Karpas-422 (cell line): ENCODE results near the gene SLC38A5. TPM values are rescaled to one million over a fixed set of nuclear protein-coding genes. Genes with fewer than 3 reads are reported as not detected.
"Not testable (repeated sequence)": the region's sequence is repeated elsewhere in the genome, so short reads cannot be mapped to it uniquely, and the experiment has no call there.

Experiments
- DNase-seq: peaks from one replicate; pipeline ENCODE4 v3.0.0-alpha.2; 2015
- H2AFZ ChIP-seq: fragments of 200-600 bp; sonication (generic); 2 replicates; pipeline ENCODE4 v1.6.1; 2014; ENCODE audit warnings: antibody characterized with exemption, low read length, mixed read lengths
- H3K27ac ChIP-seq: fragments of 200-600 bp; sonication (generic); 2 replicates; pipeline ENCODE4 v1.5.1; 2014; ENCODE audit warnings: mild to moderate bottlenecking, low read length, moderate library complexity
- H3K27me3 ChIP-seq: fragments of 200-600 bp; sonication (generic); 2 replicates; pipeline ENCODE4 v1.6.1; 2014; ENCODE audit warnings: low read length, mixed read lengths
- H3K36me3 ChIP-seq: fragments of 200-600 bp; sonication (generic); 2 replicates; pipeline ENCODE4 v1.6.1; 2014; ENCODE audit warnings: low read length, mixed read lengths; ENCODE audit not compliant: insufficient read depth
- H3K4me1 ChIP-seq: fragments of 200-600 bp; sonication (generic); 2 replicates; pipeline ENCODE4 v1.6.1; 2014; ENCODE audit warnings: mild to moderate bottlenecking, low read length, mixed read lengths
- H3K4me2 ChIP-seq: fragments of 200-600 bp; sonication (generic); 2 replicates; pipeline ENCODE4 v1.6.1; 2014; ENCODE audit warnings: low read length, low read depth, mild to moderate bottlenecking; ENCODE audit not compliant: poor library complexity, severe bottlenecking
- H3K4me3 ChIP-seq: fragments of 200-600 bp; sonication (generic); 2 replicates; pipeline ENCODE4 v1.5.1; 2014; ENCODE audit warnings: mild to moderate bottlenecking, antibody characterized with exemption, low read length, mixed read lengths
- H3K79me2 ChIP-seq: fragments of 200-600 bp; sonication (generic); 2 replicates; pipeline ENCODE4 v1.6.1; 2014; ENCODE audit warnings: mild to moderate bottlenecking, low read length, mixed read lengths
- H3K9ac ChIP-seq: fragments of 200-600 bp; sonication (generic); 2 replicates; pipeline ENCODE4 v1.6.0; 2014; ENCODE audit warnings: low read length
- H3K9me2 ChIP-seq: fragments of 200-600 bp; sonication (generic), shearing (Covaris generic); replicated peaks from 2 replicates; pipeline ENCODE4 v1.6.0; 2014; ENCODE audit warnings: mild to moderate bottlenecking, low read length, moderate library complexity; ENCODE audit not compliant: insufficient read depth
- H3K9me3 ChIP-seq: fragments of 300-700, 200-600 bp; sonication (generic); 2 replicates; pipeline ENCODE4 v1.6.1; 2014; ENCODE audit warnings: low read length, mixed read lengths
- H4K20me1 ChIP-seq: fragments of 200-600 bp; sonication (generic); 2 replicates; pipeline ENCODE4 v1.6.1; 2014; ENCODE audit warnings: mild to moderate bottlenecking, antibody characterized with exemption, low read length, low read depth; ENCODE audit not compliant: insufficient read depth
- total RNA-seq: library from RNA; depleted of rRNA; stranded (reverse); fragments of >200 nt; shearing (Covaris generic); gene quantifications from 2 replicates; pipeline ENCODE4 v1.2.3, GENCODE V29; 2014; ENCODE audit warnings: low replicate concordance

SLC38A5 gene
- total RNA-seq, 1 experiment from 2014 or later = not detected

DNA sequence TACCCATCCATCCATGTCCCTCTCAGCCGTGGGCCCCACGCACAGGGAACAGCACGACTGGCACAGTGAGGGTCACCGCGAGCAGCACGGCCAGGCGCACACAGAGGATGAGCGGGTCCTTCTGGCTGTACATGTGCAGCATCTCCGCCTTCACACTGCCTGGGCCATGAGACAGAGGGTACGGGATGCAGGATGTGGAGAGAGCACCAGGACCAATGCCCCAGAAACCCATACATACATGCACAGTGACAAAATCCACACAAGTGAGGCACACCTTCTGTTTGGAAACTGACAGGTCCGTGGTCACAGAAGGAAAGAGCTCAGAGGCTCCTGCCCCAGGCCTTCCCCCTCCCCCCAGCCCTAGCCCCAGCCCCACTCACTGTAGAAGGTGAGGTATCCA, 9.5 kb downstream of the SLC38A5 start:
- Histone ChIP-seq H3K4me1 (no peaks in the 10 kb centered on the region), H2AFZ (no peak overlapping the region), H3K9me2 (no peaks in the 10 kb centered on the region), H3K79me2 (no peaks in the 10 kb centered on the region), H3K9me3 (no peaks in the 10 kb centered on the region), H3K9ac (no peak overlapping the region), H4K20me1 (no peaks in the 10 kb centered on the region), H3K4me2 (no peak overlapping the region), H3K4me3 (no peak overlapping the region), H3K36me3 (no peaks in the 10 kb centered on the region), H3K27me3 (no peaks in the 10 kb centered on the region), H3K27ac (no peak overlapping the region)
- DNase-seq = peak; percentile 29

DNA sequence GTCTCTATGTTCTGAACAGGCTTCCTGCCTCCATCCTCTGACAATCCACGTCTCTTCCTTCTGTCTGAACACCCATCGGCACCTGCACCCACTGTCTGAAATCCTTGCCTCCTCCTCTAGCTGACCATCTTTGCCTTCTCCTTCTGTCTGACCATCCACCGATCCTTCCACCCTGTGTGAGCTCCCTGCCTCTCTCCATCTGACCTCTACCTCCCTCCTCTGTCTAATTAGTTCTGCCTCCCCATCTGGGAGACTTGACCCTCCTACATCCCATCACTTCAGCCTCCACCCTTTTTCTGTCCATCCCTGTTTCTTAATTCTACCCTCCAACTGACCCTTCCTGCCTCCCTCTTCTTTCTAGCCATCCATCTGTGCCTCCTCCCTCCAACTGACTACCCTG, 10.0 kb downstream of the SLC38A5 start:
- Histone ChIP-seq H3K9ac (no peak overlapping the region), H3K4me2 (no peak overlapping the region), H3K36me3 (no peaks in the 10 kb centered on the region), H3K4me1 (no peaks in the 10 kb centered on the region), H3K27me3 (no peaks in the 10 kb centered on the region), H3K9me3 (no peaks in the 10 kb centered on the region), H3K4me3 (no peak overlapping the region), H3K79me2 (no peaks in the 10 kb centered on the region), H3K9me2 (no peaks in the 10 kb centered on the region), H3K27ac (no peak overlapping the region), H4K20me1 (no peaks in the 10 kb centered on the region), H2AFZ (no peak overlapping the region)
- DNase-seq = peak; percentile 20

DNA sequence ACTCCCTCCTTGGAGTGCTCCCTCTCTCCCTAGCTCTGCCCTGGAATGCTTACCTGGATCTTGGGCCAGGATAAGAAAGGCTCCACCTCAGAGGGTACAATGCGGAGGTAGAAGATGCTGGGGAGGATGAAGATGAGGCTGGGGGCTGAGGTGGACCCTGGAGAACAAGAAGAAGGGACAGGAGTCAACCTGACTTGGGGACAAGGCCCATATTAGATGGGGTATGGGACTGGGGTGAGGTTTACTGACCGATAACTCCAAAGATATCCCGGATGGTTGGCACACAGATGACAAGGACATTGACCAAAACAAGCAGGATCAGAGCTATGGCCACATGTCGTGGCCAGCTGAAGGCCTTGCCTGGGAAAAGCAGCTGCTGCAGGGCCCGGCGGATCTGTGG, 10.6 kb downstream of the SLC38A5 start:
- Histone ChIP-seq H4K20me1 (no peaks in the 10 kb centered on the region), H2AFZ (no peak overlapping the region), H3K27me3 (no peaks in the 10 kb centered on the region), H3K9me3 (no peaks in the 10 kb centered on the region), H3K79me2 (no peaks in the 10 kb centered on the region), H3K9me2 (no peaks in the 10 kb centered on the region), H3K27ac (no peak overlapping the region), H3K36me3 (no peaks in the 10 kb centered on the region), H3K4me2 (no peak overlapping the region), H3K4me1 (no peaks in the 10 kb centered on the region), H3K9ac (no peak overlapping the region), H3K4me3 (no peak overlapping the region)
- peak; percentile 29 for DNase-seq

DNA sequence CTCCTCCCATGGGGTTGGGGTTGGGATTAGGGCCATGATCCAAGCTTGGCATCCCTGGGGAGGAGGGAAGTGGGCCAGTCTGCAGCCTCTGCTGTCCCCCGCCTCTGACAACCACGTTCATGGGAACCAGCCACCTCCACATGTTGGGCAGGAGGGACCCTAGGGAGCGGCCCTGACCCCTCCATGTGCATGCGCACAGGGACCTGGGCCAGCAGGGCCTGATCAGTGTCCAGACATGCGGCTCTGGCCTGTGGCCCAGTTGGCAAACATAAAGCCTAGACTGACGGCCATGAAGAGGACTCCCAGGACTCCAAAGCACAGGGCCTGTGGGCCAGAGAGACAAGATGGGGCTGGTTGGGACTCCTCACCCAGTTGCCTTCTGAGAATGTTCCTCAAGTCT, 11.3 kb downstream of the SLC38A5 start:
- no peaks in the 10 kb centered on the region for H3K9me3 ChIP-seq
- H4K20me1 ChIP-seq = no peaks in the 10 kb centered on the region
- H3K27me3 ChIP-seq = no peaks in the 10 kb centered on the region
- H3K4me2 ChIP-seq = no peak overlapping the region
- H3K79me2 ChIP-seq = no peaks in the 10 kb centered on the region
- no peaks in the 10 kb centered on the region for H3K9me2 ChIP-seq
- no peak overlapping the region for H2AFZ ChIP-seq
- no peaks in the 10 kb centered on the region for H3K4me1 ChIP-seq
- H3K4me3 ChIP-seq = no peak overlapping the region
- H3K27ac ChIP-seq = no peak overlapping the region
- DNase-seq = peak; percentile 12
- no peaks in the 10 kb centered on the region for H3K36me3 ChIP-seq
- H3K9ac ChIP-seq = no peak overlapping the region

DNA sequence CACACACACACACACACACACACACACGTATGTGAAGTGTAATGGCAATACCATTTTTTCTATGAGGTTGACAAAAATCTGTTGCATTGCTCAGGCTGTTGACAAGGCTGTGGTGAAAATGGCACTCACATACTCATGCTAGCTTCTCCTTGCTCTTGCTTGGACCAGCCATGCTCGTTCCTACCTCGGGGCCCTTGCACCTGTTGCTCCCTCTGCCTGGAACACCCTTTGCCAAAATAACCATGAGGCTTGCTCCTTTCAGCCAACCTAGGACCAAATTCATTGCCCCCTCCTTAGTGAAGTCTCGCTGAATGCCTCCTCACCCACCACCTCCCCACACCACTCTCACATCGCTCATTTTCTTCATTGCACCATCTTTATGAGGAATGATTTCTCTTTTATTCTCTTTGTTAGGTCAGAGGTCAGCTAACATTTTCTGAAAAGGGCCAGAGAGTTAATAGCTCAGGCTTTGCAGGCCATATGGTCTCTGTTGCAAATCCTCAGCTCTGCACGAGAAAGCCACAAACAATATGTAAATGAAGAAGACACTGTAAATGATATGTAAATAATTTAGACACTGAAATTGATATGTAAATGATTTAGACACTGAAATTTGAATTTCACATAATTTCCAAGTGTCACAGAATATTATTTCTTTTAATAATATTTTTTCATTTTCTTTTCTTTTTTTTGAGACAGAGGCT, 13.3 kb downstream of the SLC38A5 start:
- no peak overlapping the region for H3K4me2 ChIP-seq
- H3K36me3 ChIP-seq = no peaks in the 10 kb centered on the region
- H4K20me1 ChIP-seq = no peaks in the 10 kb centered on the region
- no peak overlapping the region for H3K27ac ChIP-seq
- no peak overlapping the region for H2AFZ ChIP-seq
- no peaks in the 10 kb centered on the region for H3K79me2 ChIP-seq
- no peak overlapping the region for H3K4me3 ChIP-seq
- no peaks in the 10 kb centered on the region for H3K9me2 ChIP-seq
- no peaks in the 10 kb centered on the region for H3K9me3 ChIP-seq
- no peaks in the 10 kb centered on the region for H3K27me3 ChIP-seq
- H3K9ac ChIP-seq = no peak overlapping the region
- DNase-seq = peak; percentile 16
- H3K4me1 ChIP-seq = no peaks in the 10 kb centered on the region

DNA sequence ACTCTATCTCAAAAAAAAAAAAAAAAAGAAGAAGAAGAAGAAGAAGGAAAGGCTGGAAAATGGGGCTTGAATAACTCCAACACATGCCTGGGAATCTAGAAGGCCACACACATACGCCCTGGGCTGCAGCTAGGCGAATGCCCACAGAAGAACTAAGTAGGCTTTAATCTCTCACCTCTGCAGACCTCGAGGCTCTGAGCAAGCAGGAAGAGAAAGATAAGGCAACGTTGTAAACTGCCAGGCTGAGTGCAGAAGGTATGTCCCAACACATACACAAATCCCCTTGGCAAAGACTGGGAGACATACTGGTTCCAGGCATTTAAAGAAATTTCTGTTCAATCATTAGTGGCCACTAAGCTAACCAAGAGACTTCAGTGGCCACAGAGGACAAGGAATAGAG, 18.4 kb downstream of the SLC38A5 start:
- Histone ChIP-seq H3K4me2 (no peak overlapping the region), H3K9me2 (no peaks in the 10 kb centered on the region), H3K4me3 (no peak overlapping the region), H3K36me3 (no peaks in the 10 kb centered on the region), H3K9me3 (no peaks in the 10 kb centered on the region), H3K27me3 (no peaks in the 10 kb centered on the region), H3K27ac (no peak overlapping the region), H4K20me1 (no peaks in the 10 kb centered on the region), H2AFZ (no peak overlapping the region), H3K4me1 (no peaks in the 10 kb centered on the region), H3K9ac (no peak overlapping the region), H3K79me2 (no peaks in the 10 kb centered on the region)
- no peak for DNase-seq

DNA sequence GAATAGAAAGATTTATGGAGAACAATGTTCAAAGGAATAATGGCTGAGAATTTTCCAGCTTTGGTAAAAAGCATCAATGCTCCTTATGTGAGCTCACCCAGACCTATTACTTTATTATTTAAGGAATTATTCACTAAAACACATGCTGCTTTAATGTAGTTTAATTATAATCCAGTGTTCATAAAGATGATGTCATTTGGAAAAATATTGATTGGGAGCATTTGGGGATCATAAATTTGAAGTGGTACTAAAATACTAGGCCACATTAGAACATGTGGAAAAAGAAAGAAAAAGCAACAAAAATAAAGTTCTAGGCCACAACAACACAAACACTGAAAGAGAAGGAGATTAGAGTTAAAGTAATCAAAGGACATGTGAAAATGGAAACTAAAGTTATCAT, 20.0 kb downstream of the SLC38A5 start:
- no peaks in the 10 kb centered on the region for H3K79me2 ChIP-seq
- H3K4me3 ChIP-seq = no peak overlapping the region

DNA sequence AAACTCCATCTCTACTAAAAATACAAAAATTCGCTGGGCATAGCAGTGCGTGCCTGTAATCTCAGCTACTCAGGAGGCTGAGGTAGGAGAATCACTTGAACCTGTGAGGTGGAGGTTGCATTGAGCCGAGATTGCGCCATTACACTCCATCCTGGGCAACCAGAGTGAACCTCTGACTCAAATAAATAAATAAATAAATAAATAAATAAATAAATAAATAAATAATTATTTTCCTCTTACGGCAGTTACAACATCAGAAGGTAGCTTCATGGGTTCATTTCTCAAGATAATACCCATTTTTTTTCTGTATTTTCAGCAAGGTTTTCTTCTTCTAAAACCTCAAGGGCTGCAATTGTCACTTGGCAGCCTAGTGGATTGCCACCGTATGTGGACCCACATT, 22.9 kb downstream of the SLC38A5 start:
- H3K4me1 ChIP-seq, H3K9ac ChIP-seq, H3K4me3 ChIP-seq, H2AFZ ChIP-seq, H3K79me2 ChIP-seq, H3K9me3 ChIP-seq, H3K27me3 ChIP-seq, H3K36me3 ChIP-seq, H3K9me2 ChIP-seq, H3K4me2 ChIP-seq, H3K27ac ChIP-seq, H4K20me1 ChIP-seq: not testable (repeated sequence)
- DNase-seq = peak; percentile 14

More for the DNA sequence above, 20.0 kb downstream of the SLC38A5 start:
- DNase-seq = peak; percentile 16
- Histone ChIP-seq H3K9me3 (no peaks in the 10 kb centered on the region), H4K20me1 (no peaks in the 10 kb centered on the region), H3K9ac (no peak overlapping the region), H3K36me3 (no peaks in the 10 kb centered on the region), H3K4me1 (no peaks in the 10 kb centered on the region), H3K9me2 (no peaks in the 10 kb centered on the region), H3K4me2 (no peak overlapping the region), H3K27ac (no peak overlapping the region), H3K27me3 (no peaks in the 10 kb centered on the region), H2AFZ (no peak overlapping the region)

DNA sequence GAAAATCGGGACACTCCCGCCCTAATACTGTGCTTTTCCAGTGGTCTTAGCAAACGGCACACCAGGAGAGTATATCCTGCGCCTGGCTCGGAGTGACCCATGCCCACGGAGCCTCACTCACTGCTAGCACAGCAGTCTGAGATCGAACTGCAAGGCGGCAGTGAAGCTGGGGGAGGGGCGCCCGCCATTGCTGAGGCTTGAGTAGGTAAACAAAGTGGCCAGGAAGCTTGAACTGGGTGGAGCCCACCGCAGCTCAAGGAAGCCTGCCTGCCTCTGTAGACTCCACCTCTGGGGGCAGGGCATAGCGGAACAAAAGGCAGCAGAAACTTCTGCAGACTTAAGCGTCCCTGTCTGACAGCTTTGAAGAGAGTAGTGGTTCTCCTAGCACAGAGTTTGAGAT, 36.3 kb downstream of the SLC38A5 start:
- not testable (repeated sequence) for H3K79me2 ChIP-seq, H2AFZ ChIP-seq, H3K36me3 ChIP-seq, H4K20me1 ChIP-seq, H3K27me3 ChIP-seq, H3K9me2 ChIP-seq, DNase-seq, H3K27ac ChIP-seq, H3K9ac ChIP-seq, H3K4me1 ChIP-seq, H3K9me3 ChIP-seq, H3K4me2 ChIP-seq, H3K4me3 ChIP-seq
